ENCODE results near the gene PCDHA10.
"Not testable (repeated sequence)": the region's sequence is repeated elsewhere in the genome, so short reads cannot be mapped to it uniquely, and the experiment has no call there.

PCDHA10 gene, protein sequence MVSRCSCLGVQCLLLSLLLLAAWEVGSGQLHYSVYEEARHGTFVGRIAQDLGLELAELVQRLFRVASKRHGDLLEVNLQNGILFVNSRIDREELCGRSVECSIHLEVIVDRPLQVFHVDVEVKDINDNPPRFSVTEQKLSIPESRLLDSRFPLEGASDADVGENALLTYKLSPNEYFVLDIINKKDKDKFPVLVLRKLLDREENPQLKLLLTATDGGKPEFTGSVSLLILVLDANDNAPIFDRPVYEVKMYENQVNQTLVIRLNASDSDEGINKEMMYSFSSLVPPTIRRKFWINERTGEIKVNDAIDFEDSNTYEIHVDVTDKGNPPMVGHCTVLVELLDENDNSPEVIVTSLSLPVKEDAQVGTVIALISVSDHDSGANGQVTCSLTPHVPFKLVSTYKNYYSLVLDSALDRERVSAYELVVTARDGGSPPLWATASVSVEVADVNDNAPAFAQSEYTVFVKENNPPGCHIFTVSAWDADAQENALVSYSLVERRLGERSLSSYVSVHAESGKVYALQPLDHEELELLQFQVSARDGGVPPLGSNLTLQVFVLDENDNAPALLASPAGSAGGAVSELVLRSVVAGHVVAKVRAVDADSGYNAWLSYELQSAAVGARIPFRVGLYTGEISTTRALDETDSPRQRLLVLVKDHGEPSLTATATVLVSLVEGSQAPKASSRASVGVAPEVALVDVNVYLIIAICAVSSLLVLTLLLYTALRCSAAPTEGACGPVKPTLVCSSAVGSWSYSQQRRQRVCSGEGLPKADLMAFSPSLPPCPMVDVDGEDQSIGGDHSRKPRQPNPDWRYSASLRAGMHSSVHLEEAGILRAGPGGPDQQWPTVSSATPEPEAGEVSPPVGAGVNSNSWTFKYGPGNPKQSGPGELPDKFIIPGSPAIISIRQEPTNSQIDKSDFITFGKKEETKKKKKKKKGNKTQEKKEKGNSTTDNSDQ

GRCh38 chr5:140855772-140856674, at the start of gene PCDHA10:
Gene PCDHA10 (plus strand): TSS chr5:140855897. CDS start chr5:140856049, 152 bp downstream.
- DNase-seq: no peak

GRCh38 chr5:140806834-140807775, 48.6 kb upstream of the PCDHA10 start, which contains the start of gene PCDHA4:
Gene PCDHA4 (plus strand): TSS chr5:140807068.
- no peak for DNase-seq

DNA sequence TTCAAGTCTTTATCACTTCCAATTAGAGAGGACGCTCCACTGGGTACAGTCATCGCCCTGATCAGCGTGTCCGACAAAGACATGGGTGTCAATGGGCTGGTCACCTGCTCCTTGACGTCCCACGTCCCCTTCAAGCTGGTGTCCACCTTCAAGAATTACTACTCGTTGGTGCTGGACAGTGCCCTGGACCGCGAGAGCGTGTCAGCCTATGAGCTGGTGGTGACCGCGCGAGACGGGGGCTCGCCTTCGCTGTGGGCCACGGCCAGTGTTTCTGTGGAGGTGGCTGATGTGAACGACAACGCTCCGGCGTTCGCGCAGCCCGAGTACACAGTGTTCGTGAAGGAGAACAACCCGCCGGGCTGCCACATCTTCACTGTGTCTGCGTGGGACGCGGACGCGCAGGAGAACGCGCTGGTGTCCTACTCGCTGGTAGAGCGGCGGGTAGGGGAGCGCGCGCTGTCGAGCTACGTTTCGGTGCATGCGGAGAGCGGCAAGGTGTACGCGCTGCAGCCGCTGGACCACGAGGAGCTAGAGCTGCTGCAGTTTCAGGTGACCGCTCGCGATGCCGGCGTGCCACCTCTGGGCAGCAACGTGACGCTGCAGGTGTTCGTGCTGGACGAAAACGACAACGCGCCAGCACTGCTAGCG, 47.3 kb upstream of the PCDHA10 start:
- DNase-seq: not testable (repeated sequence)

- no peak for DNase-seq
Measured at GRCh38 chr5:140808889-140809291, 46.8 kb upstream of the PCDHA10 start.

DNA sequence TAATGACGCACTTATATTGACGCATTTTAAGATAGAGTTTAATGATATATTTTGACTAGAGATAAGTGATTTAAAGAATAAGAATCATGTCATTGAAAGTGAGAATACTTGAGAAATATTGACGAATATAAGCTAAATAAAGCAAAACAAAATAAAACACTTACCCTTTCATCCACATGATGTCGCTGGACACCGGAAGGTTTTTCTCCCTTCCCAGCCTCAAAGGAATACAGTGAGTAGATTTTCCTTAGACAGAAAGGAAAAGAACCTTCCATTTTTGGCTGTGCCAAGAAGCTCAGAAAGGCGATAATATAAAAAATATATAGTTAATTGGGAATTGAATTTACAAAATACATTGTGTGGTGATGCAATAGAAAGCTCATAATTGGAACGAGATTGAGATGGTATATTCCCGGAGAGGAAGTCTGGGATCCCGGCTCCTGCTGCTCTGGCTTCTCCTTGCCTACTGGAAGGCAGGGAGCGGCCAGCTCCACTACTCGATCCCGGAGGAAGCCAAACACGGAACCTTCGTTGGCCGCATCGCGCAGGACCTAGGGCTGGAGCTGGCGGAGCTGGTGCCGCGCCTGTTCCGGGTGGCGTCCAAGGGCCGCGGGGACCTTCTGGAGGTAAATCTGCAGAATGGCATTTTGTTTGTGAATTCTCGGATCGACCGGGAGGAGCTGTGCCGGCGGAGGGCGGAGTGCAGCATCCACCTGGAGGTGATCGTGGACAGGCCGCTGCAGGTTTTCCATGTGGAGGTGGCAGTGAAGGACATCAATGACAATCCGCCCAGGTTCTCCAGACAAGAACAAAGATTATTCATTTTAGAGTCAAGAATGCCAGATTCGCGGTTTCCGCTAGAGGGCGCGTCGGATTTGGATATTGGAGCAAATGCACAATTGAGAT, 34.1 kb upstream of the PCDHA10 start, which contains the start of gene PCDHA5:
TSS of gene PCDHA5 (plus strand) at position 239 of the 906 bp plus-strand sequence.
- no peak for DNase-seq

GRCh38 chr5:140822281-140822629, 33.4 kb upstream of the PCDHA10 start:
- DNase-seq: no peak

GRCh38 chr5:140822969-140823368, 32.7 kb upstream of the PCDHA10 start:
- DNase-seq: not testable (repeated sequence)

- no peak for DNase-seq
Measured at GRCh38 chr5:140823475-140823874, 32.2 kb upstream of the PCDHA10 start.

GRCh38 chr5:140827704-140828361, 27.9 kb upstream of the PCDHA10 start, which contains the start of gene PCDHA6:
Gene PCDHA6 (plus strand): TSS chr5:140827960. CDS start chr5:140828092, 132 bp downstream.
- DNase-seq: no peak

- no peak for DNase-seq
Measured at GRCh38 chr5:140828362-140828737, 27.3 kb upstream of the PCDHA10 start.

DNA sequence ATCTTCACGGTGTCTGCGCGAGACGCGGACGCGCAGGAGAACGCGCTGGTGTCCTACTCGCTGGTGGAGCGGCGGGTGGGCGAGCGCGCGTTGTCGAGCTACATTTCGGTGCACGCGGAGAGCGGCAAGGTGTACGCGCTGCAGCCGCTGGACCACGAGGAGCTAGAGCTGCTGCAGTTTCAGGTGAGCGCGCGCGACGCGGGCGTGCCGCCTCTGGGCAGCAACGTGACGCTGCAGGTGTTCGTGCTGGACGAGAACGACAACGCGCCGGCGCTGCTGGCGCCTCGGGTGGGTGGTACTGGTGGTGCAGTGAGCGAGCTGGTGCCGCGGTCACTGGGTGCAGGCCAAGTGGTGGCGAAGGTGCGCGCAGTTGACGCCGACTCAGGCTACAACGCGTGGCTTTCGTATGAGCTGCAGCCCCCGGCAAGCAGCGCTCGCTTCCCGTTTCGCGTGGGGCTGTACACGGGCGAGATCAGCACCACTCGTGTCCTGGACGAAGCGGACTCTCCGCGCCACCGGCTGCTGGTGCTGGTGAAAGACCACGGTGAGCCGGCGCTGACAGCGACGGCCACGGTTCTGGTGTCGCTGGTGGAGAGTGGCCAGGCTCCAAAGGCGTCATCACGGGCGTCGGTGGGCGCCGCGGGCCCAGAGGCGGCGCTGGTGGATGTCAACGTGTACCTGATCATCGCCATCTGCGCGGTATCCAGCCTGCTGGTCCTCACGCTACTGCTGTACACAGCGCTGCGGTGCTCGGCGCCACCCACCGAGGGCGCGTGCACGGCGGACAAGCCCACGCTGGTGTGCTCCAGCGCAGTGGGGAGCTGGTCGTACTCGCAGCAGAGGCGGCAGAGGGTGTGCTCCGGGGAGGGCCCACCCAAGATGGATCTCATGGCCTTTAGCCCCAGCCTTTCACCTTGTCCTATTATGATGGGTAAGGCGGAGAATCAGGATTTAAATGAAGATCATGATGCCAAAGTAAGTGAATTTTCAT, 25.9 kb upstream of the PCDHA10 start:
- not testable (repeated sequence) for DNase-seq

- DNase-seq: no peak
Measured at GRCh38 chr5:140833993-140834392, 21.7 kb upstream of the PCDHA10 start, which contains the start of gene PCDHA7. Gene PCDHA7 (plus strand): TSS chr5:140834269. CDS start chr5:140834384, 115 bp downstream.

- not testable (repeated sequence) for DNase-seq
Measured at GRCh38 chr5:140834439-140835008, 21.2 kb upstream of the PCDHA10 start.

GRCh38 chr5:140835622-140836510, 19.8 kb upstream of the PCDHA10 start:
- no peak for DNase-seq

DNA sequence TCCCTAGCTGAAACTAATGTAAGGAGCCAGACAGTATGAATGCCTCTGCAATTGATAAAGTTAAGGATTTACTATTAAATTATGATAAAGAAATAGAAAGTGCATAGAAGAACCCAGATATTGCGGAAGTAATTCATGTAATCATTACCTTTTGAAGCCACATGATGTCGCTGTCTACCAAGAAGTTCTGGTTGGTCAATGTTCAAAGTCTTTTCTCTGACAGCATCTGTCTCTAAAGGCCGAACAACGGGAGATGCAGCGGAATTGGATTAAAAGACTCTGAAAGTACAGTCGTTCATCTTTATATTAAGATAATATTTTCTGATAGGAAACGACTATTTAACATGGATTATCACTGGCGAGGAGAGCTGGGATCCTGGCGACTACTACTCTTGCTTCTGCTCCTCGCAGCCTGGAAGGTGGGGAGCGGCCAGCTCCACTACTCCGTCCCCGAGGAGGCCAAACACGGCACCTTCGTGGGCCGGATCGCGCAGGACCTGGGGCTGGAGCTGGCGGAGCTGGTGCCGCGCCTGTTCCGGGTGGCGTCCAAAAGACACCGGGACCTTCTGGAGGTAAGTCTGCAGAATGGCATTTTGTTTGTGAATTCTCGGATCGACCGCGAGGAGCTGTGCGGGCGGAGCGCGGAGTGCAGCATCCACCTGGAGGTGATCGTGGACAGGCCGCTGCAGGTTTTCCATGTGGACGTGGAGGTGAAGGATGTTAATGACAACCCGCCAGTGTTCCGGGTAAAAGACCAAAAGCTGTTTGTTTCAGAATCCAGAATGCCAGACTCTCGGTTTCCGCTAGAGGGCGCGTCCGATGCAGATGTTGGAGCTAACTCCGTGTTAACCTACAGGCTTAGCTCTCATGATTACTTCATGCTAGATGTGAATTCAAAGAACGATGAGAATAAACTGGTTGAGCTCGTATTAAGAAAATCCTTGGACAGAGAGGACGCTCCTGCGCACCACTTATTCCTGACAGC, 14.4 kb upstream of the PCDHA10 start, which contains the start of gene PCDHA8:
TSS of gene PCDHA8 (plus strand) at position 210 of the 985 bp plus-strand sequence. CDS start at position 345, 135 bp downstream.
- DNase-seq: peak; percentile 25 to 30
